Smooth muscle cell (in vitro differentiated cells): ENCODE results near the gene PLEKHG5. TPM values are rescaled to one million over a fixed set of nuclear protein-coding genes. Genes with fewer than 3 reads are reported as not detected.

ENCODE experiments used
- DNase-seq: peaks from one replicate; lab custom pipeline; 2025; ENCODE audit not compliant: unreplicated experiment; lab: John Stamatoyannopoulos, UW
- H2AFZ ChIP-seq: fragments of 200-600 bp; sonication (generic); 2 replicates; pipeline ENCODE4 v1.6.0; 2016; ENCODE audit warnings: antibody characterized with exemption, low read depth, mild to moderate bottlenecking
- H3F3A ChIP-seq: fragments of 200-600 bp; sonication (generic); 2 replicates; pipeline ENCODE4 v1.6.0; 2017; ENCODE audit warnings: antibody characterized with exemption, low read depth
- H3K27ac ChIP-seq: fragments of 200-600 bp; sonication (generic); 2 replicates; pipeline ENCODE4 v1.5.1; 2016; ENCODE audit warnings: low read depth, mild to moderate bottlenecking
- H3K27me3 ChIP-seq: fragments of 200-600 bp; sonication (generic); 2 replicates; pipeline ENCODE4 v1.6.1; 2016; ENCODE audit warnings: low read depth, mild to moderate bottlenecking
- H3K36me3 ChIP-seq: fragments of 200-600 bp; sonication (generic); 2 replicates; pipeline ENCODE4 v1.5.1; 2016; ENCODE audit warnings: low read depth
- H3K4me1 ChIP-seq: fragments of 200-600 bp; sonication (generic); 2 replicates; pipeline ENCODE4 v1.5.1; 2016; ENCODE audit warnings: low read depth
- H3K4me2 ChIP-seq: fragments of 200-600 bp; sonication (generic); 2 replicates; pipeline ENCODE4 v1.6.0; 2016; ENCODE audit warnings: mild to moderate bottlenecking
- H3K4me3 ChIP-seq: fragments of 200-600 bp; sonication (generic); 2 replicates; pipeline ENCODE4 v1.5.1; 2016; ENCODE audit warnings: mild to moderate bottlenecking
- H3K79me2 ChIP-seq: fragments of 200-600 bp; sonication (generic); 2 replicates; pipeline ENCODE4 v1.6.0; 2016; ENCODE audit warnings: low read depth, mild to moderate bottlenecking
- H3K9ac ChIP-seq: fragments of 200-600 bp; sonication (generic); 2 replicates; pipeline ENCODE4 v1.6.0; 2016; ENCODE audit warnings: low read depth
- H3K9me3 ChIP-seq: fragments of 200-600 bp; sonication (generic); replicated peaks from 2 replicates; pipeline ENCODE4 v1.5.1; 2016; ENCODE audit warnings: low read depth
- H4K20me1 ChIP-seq: fragments of 200-600 bp; sonication (generic); 2 replicates; pipeline ENCODE4 v1.6.0; 2016; ENCODE audit warnings: low read depth
- CTCF ChIP-seq: fragments of 200-600 bp; sonication (generic); IDR thresholded peaks from 2 replicates; pipeline ENCODE4 v1.5.1; 2017; ENCODE audit warnings: borderline replicate concordance, mild to moderate bottlenecking, antibody characterized with exemption; ENCODE audit not compliant: insufficient read depth, poor library complexity, severe bottlenecking
- WGBS: methylation state at CpG from one replicate; pipeline ENCODE4 v1.1.7; 2016; ENCODE audit warnings: low lambda C conversion rate; 5-methylcytosine and 5-hydroxymethylcytosine counted together
- polyA plus RNA-seq: library from polyadenylated mRNA; unstranded; fragments of >200 nt; fragmentation: Nextera tagmentation; extraction: Ambion mirVana; gene quantifications from 2 replicates; pipeline ENCODE4 v1.2.1, GENCODE V29; 2016
- total RNA-seq: library from RNA; depleted of rRNA; stranded (reverse); fragments of >200 nt; gene quantifications from 2 replicates; pipeline ENCODE4 v1.2.3, GENCODE V29; 2014

PLEKHG5 gene
- total and polyA plus RNA-seq, 2 experiments from 2014 or later: 10.6 to 14.5 TPM

- DNase-seq: no peak
- Histone ChIP-seq H3K4me3 (no peak overlapping the region), H3K4me1 (peaks cover 7% of the 10 kb centered on the region), H3K27me3 (peaks cover 73% of the 10 kb centered on the region), H2AFZ (no peak overlapping the region), H3K4me2 (no peak overlapping the region), H4K20me1 (no peaks in the 10 kb centered on the region), H3K9ac (no peak overlapping the region), H3F3A (no peaks in the 10 kb centered on the region), H3K79me2 (no peaks in the 10 kb centered on the region), H3K36me3 (no peaks in the 10 kb centered on the region), H3K27ac (no peak overlapping the region), H3K9me3 (no peaks in the 10 kb centered on the region)
- 87% methylated on average over 6 of the region's 6 CpGs for WGBS
- no peak for TF ChIP-seq CTCF
These were observed 65.8 kb downstream of the PLEKHG5 start for GRCh38 chr1:6425658-6426057.

- no peaks in the 10 kb centered on the region for H3K9me3 ChIP-seq
- no peak within 1 kb of the TSS for H3K27ac ChIP-seq
- H3F3A ChIP-seq: no peaks in the 10 kb centered on the region
- H2AFZ ChIP-seq: no peak within 1 kb of the TSS
- no peaks in the 10 kb centered on the region for H3K36me3 ChIP-seq
- H3K4me1 ChIP-seq: peaks cover 8% of the 10 kb centered on the region
- TF ChIP-seq CTCF: no peak
- H3K4me3 ChIP-seq: no peak within 1 kb of the TSS
- 12% methylated on average over 77 of the region's 99 CpGs for WGBS
- H4K20me1 ChIP-seq: no peaks in the 10 kb centered on the region
- DNase-seq: no peak
- no peak within 1 kb of the TSS for H3K9ac ChIP-seq
- H3K27me3 ChIP-seq: peaks cover 76% of the 10 kb centered on the region
- H3K79me2 ChIP-seq: no peaks in the 10 kb centered on the region
- H3K4me2 ChIP-seq: peak within 1 kb of the TSS; percentile 44
These were observed 66.6 kb downstream of the PLEKHG5 start, which contains the start of gene ESPN for GRCh38 chr1:6424619-6425593. ESPN (plus strand) TSS chr1:6424776; CDS start chr1:6424956, 180 bp downstream.

GRCh38 chr1:6424000-6424565, 67.4 kb downstream of the PLEKHG5 start:
- Histone ChIP-seq H3K79me2 (no peaks in the 10 kb centered on the region), H3K9me3 (no peaks in the 10 kb centered on the region), H3F3A (no peaks in the 10 kb centered on the region), H3K36me3 (no peaks in the 10 kb centered on the region), H4K20me1 (no peaks in the 10 kb centered on the region), H3K4me3 (no peak overlapping the region), H3K27ac (no peak overlapping the region), H3K9ac (no peak overlapping the region), H2AFZ (no peak overlapping the region), H3K27me3 (peaks cover 85% of the 10 kb centered on the region), H3K4me2 (no peak overlapping the region), H3K4me1 (peaks cover 15% of the 10 kb centered on the region)
- no peak for TF ChIP-seq CTCF
- DNase-seq: no peak
- 12% methylated on average over 32 of the region's 35 CpGs for WGBS
